CD14-positive monocyte (primary cell): ENCODE measurements around the gene PYGB. TPM values are rescaled to one million over a fixed set of nuclear protein-coding genes. Genes with fewer than 3 reads are reported as not detected.

Experiments used
- DNase-seq, 3 donors: peaks; one replicate each; pipeline ENCODE4 v3.0.0-alpha.2; 2011 to 2022
- H2AFZ ChIP-seq: 2 replicates; pipeline ENCODE4 v1.6.0; 2012; ENCODE audit warnings: mild to moderate bottlenecking, low read depth, low read length, inconsistent platforms; ENCODE audit not compliant: insufficient read depth, poor library complexity, severe bottlenecking
- H3K27ac ChIP-seq, 2 donors: 1 replicate in 1 of 2; 2 replicates in 1 of 2; pipeline ENCODE4 v1.5.1; 2012 to 2013; ENCODE audit warnings: low read length in 2 of 2, control low read depth in 1 of 2, inconsistent platforms in 1 of 2, low read depth in 1 of 2, mild to moderate bottlenecking in 1 of 2
- H3K27me3 ChIP-seq, 2 donors: one replicate each; pipeline versions ENCODE4 v1.6.0 to v1.6.1; 2011 to 2013; ENCODE audit warnings: low read length in 2 of 2; ENCODE audit not compliant: control insufficient read depth in 2 of 2, insufficient read depth in 2 of 2
- H3K36me3 ChIP-seq, 2 donors: replicated peaks in 1 of 2; 1 replicate in 1 of 2; 2 replicates in 1 of 2; pipeline versions ENCODE4 v1.5.1 to v1.6.1; 2012 to 2013; ENCODE audit warnings: low read length in 2 of 2, control low read depth in 1 of 2, inconsistent platforms in 1 of 2, mild to moderate bottlenecking in 1 of 2; ENCODE audit not compliant: insufficient read depth in 2 of 2, control insufficient read depth in 1 of 2
- H3K4me1 ChIP-seq, 2 donors: 1 replicate in 1 of 2; 2 replicates in 1 of 2; pipeline versions ENCODE4 v1.5.1 to v1.6.1; 2012 to 2013; ENCODE audit warnings: low read length in 2 of 2, control low read depth in 1 of 2, inconsistent platforms in 1 of 2, mild to moderate bottlenecking in 1 of 2, moderate library complexity in 1 of 2; ENCODE audit not compliant: insufficient read depth in 2 of 2, control insufficient read depth in 1 of 2
- H3K4me2 ChIP-seq: replicated peaks from 2 replicates; pipeline ENCODE3; 2012; ENCODE audit warnings: low read length, moderate library complexity, mild to moderate bottlenecking; ENCODE audit not compliant: poor library complexity, severe bottlenecking; ENCODE audit errors: extremely low read depth
- H3K4me3 ChIP-seq, 3 experiments: fragments of 200-600 bp in 1 of 3; sonication (generic) in 1 of 3; replicated peaks in 1 of 3; 1 replicate in 2 of 3; 2 replicates in 1 of 3; pipeline ENCODE4 v1.5.1; 2011 to 2013; ENCODE audit warnings: low read length in 3 of 3, mild to moderate bottlenecking in 3 of 3, control low read depth in 2 of 3, low read depth in 2 of 3, inconsistent platforms in 1 of 3, moderate library complexity in 1 of 3
- H3K79me2 ChIP-seq: 2 replicates; pipeline ENCODE4 v1.6.0; 2012; ENCODE audit warnings: mild to moderate bottlenecking, control low read depth, inconsistent platforms, low read length, moderate library complexity; ENCODE audit not compliant: insufficient read depth
- H3K9ac ChIP-seq: 2 replicates; pipeline ENCODE4 v1.6.0; 2017; ENCODE audit warnings: low read length, mild to moderate bottlenecking; ENCODE audit not compliant: insufficient read depth, poor library complexity, severe bottlenecking
- H3K9me3 ChIP-seq, 2 donors: replicated peaks in 1 of 2; 1 replicate in 1 of 2; 2 replicates in 1 of 2; pipeline versions ENCODE4 v1.5.1 to v1.6.1; 2012 to 2013; ENCODE audit warnings: low read length in 2 of 2, control low read depth in 1 of 2; ENCODE audit not compliant: control insufficient read depth in 1 of 2, insufficient read depth in 1 of 2
- H4K20me1 ChIP-seq: 2 replicates; pipeline ENCODE4 v1.6.0; 2012; ENCODE audit warnings: mild to moderate bottlenecking, low read length, control low read depth, moderate library complexity; ENCODE audit not compliant: insufficient read depth
- H3K27ac Mint-ChIP-seq, 7 donors: one replicate each; pipeline ENCODE4 v1.8.0; 2020; ENCODE audit warnings: mild to moderate bottlenecking in 7 of 7, mixed read lengths in 7 of 7, moderate library complexity in 6 of 7, inconsistent platforms in 2 of 7
- H3K27me3 Mint-ChIP-seq, 3 donors: one replicate each; pipeline ENCODE4 v1.8.0; 2021 to 2022; ENCODE audit warnings: low read depth in 3 of 3, mild to moderate bottlenecking in 3 of 3, mixed read lengths in 3 of 3, moderate library complexity in 3 of 3, inconsistent platforms in 1 of 3
- H3K36me3 Mint-ChIP-seq, 2 donors: one replicate each; pipeline ENCODE4 v1.8.0; 2020; ENCODE audit warnings: mixed read lengths in 2 of 2, inconsistent platforms in 1 of 2, mild to moderate bottlenecking in 1 of 2
- H3K4me1 Mint-ChIP-seq: one replicate; pipeline ENCODE4 v1.8.0; 2020; ENCODE audit warnings: mild to moderate bottlenecking, mixed read lengths
- H3K4me3 Mint-ChIP-seq, 2 donors: one replicate each; pipeline ENCODE4 v1.8.0; 2020; ENCODE audit warnings: mild to moderate bottlenecking in 2 of 2, mixed read lengths in 2 of 2, moderate library complexity in 1 of 2
- H3K9me3 Mint-ChIP-seq, 7 donors: one replicate each; pipeline ENCODE4 v1.8.0; 2020 to 2022; ENCODE audit warnings: mixed read lengths in 7 of 7, mild to moderate bottlenecking in 6 of 7, moderate library complexity in 6 of 7, inconsistent platforms in 2 of 7
- WGBS: methylation state at CpG from one replicate; pipeline ENCODE4 v1.1.5; 2013; ENCODE audit warnings: missing lambda C conversion rate; ENCODE audit not compliant: insufficient coverage; 5-methylcytosine and 5-hydroxymethylcytosine counted together
- intact Hi-C, 2 donors: fragments of 100-400 bp; cut with micrococcal nuclease; formaldehyde crosslinking; loops; one replicate each; pipeline versions ENCODE4 v1.15.0 to v1.15.1; 2023
- polyA plus RNA-seq, 3 donors: library from polyadenylated mRNA; depleted of rRNA in 1 of 3; unstranded in 2 of 3; stranded (reverse) in 1 of 3; fragments of 300-500 nt in 2 of 3; fragments of >200 nt in 1 of 3; fragmentation: Illumina TruSeq in 2 of 3; gene quantifications; 1 replicate in 2 of 3; 2 replicates in 1 of 3; pipeline ENCODE4 v1.2.3, GENCODE V29; 2012 to 2021
- TF ChIP-seq, protein P1 (sequence below): fragments of 200-600 bp; IDR thresholded peaks from one replicate; pipeline ENCODE4 v1.8.0; 2022; ENCODE audit warnings: antibody characterized with exemption, mild to moderate bottlenecking

Gene PYGB
- polyA plus RNA-seq, 3 donors = 26.6 to 33.2 (median 26.7) TPM

GRCh38 chr20:25297141-25297905 lies 49.4 kb downstream of the PYGB start:
- Histone ChIP-seq H3K27ac (peak overlapping the region in 1 of 2 donors; percentile 36), H3K36me3 (peaks cover 62 to 81% of the 10 kb centered on the region in 2 donors), H4K20me1 (no peaks in the 10 kb centered on the region), H3K79me2 (no peaks in the 10 kb centered on the region), H3K9me3 (no peaks in the 10 kb centered on the region), H3K4me2 (no peak overlapping the region), H3K27me3 (no peaks in the 10 kb centered on the region), H2AFZ (no peak overlapping the region), H3K9ac (no peak overlapping the region), H3K4me1 (no peaks in the 10 kb centered on the region), H3K4me3 (no peak overlapping the region)
- TF ChIP-seq, protein P1, sequence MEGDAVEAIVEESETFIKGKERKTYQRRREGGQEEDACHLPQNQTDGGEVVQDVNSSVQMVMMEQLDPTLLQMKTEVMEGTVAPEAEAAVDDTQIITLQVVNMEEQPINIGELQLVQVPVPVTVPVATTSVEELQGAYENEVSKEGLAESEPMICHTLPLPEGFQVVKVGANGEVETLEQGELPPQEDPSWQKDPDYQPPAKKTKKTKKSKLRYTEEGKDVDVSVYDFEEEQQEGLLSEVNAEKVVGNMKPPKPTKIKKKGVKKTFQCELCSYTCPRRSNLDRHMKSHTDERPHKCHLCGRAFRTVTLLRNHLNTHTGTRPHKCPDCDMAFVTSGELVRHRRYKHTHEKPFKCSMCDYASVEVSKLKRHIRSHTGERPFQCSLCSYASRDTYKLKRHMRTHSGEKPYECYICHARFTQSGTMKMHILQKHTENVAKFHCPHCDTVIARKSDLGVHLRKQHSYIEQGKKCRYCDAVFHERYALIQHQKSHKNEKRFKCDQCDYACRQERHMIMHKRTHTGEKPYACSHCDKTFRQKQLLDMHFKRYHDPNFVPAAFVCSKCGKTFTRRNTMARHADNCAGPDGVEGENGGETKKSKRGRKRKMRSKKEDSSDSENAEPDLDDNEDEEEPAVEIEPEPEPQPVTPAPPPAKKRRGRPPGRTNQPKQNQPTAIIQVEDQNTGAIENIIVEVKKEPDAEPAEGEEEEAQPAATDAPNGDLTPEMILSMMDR = no peak
- H3K27me3 Mint-ChIP-seq = no peaks in the 10 kb centered on the region
- H3K9me3 Mint-ChIP-seq = no peaks in the 10 kb centered on the region
- no peak overlapping the region for H3K4me3 Mint-ChIP-seq
- H3K4me1 Mint-ChIP-seq = no peaks in the 10 kb centered on the region
- WGBS = 97% methylated on average over 8 of the region's 10 CpGs
- peak overlapping the region in 1 of 7 donors; percentile 21 for H3K27ac Mint-ChIP-seq
- H3K36me3 Mint-ChIP-seq = peaks cover 41 to 79% of the 10 kb centered on the region in 2 donors
- DNase-seq = no peak
- intact Hi-C loops = no loop called here

- no peak overlapping the region for H2AFZ ChIP-seq
- no peak for DNase-seq
- peak overlapping the region in 1 of 2 donors; percentile 26 for H3K27ac ChIP-seq
- H3K9me3 ChIP-seq = no peaks in the 10 kb centered on the region
- H3K36me3 ChIP-seq = peaks cover 64 to 87% of the 10 kb centered on the region in 2 donors
- intact Hi-C loops = loop anchor here in 1 of 2 donors (10.0 kb wide), 1 partner anchor 95 kb away; the partner anchor contains the start of gene ABHD12
- H4K20me1 ChIP-seq = no peaks in the 10 kb centered on the region
- H3K9ac ChIP-seq = no peak overlapping the region
- H3K4me1 ChIP-seq = no peaks in the 10 kb centered on the region
- H3K4me3 ChIP-seq = no peak overlapping the region
- H3K27me3 ChIP-seq = no peaks in the 10 kb centered on the region
- Mint-ChIP-seq H3K4me1 (no peaks in the 10 kb centered on the region), H3K27me3 (no peaks in the 10 kb centered on the region), H3K36me3 (peaks cover 44 to 85% of the 10 kb centered on the region in 2 donors), H3K27ac (peak overlapping the region in 4 of 7 donors; percentile 7 to 64 (median 48)), H3K9me3 (no peaks in the 10 kb centered on the region), H3K4me3 (no peak overlapping the region)
- TF ChIP-seq, protein P1 = no peak
- H3K79me2 ChIP-seq = no peaks in the 10 kb centered on the region
- 90% methylated on average over 9 of the region's 9 CpGs for WGBS
- H3K4me2 ChIP-seq = no peak overlapping the region
These were observed 51.9 kb downstream of the PYGB start for GRCh38 chr20:25299806-25300205.
